ENCODE data around the gene CD82. TPM values are rescaled to one million over a fixed set of nuclear protein-coding genes. Genes with fewer than 3 reads are reported as not detected.

The CD82 gene
- polyA plus RNA-seq, 3 donors, result 40.8 to 89.0 (median 43.0) TPM

GRCh38 chr11:44580701-44581100, 15.2 kb downstream of the CD82 start:
- no peaks in the 10 kb centered on the region for H3K27me3 ChIP-seq (ENCODE audit: control insufficient read depth in 2 of 2, insufficient read depth in 2 of 2, low read length in 2 of 2)
- H3K9me3 Mint-ChIP-seq, result peaks cover 2 to 19% (median 6%) of the 10 kb centered on the region in 7 donors
- peaks cover 31% of the 10 kb centered on the region for H3K4me1 Mint-ChIP-seq
- no peak overlapping the region for H3K27ac ChIP-seq (ENCODE audit: low read depth in 1 of 2, low read length in 2 of 2)
- H3K9me3 ChIP-seq (replicated peaks in 1 of 2; ENCODE audit: control insufficient read depth in 1 of 2, insufficient read depth in 1 of 2, low read length in 2 of 2), result peaks cover 5% of the 10 kb centered on the region in 2 donors
- no peak overlapping the region for H3K4me3 ChIP-seq (replicated peaks in 1 of 3; ENCODE audit: low read depth in 2 of 3, low read length in 3 of 3)
- peaks cover 7 to 38% of the 10 kb centered on the region in 2 donors for H3K36me3 ChIP-seq (replicated peaks in 1 of 2; ENCODE audit: control insufficient read depth in 1 of 2, insufficient read depth in 2 of 2, low read length in 2 of 2)
- TF ChIP-seq CTCF (IDR thresholded peaks at IDR 0.05), result no peak
- H3K79me2 ChIP-seq (ENCODE audit: insufficient read depth, low read length), result peaks cover 63% of the 10 kb centered on the region
- H3K27me3 Mint-ChIP-seq (ENCODE audit: low read depth in 3 of 3), result peaks cover 0 to 1% (median 0%) of the 10 kb centered on the region in 3 donors
- no peak overlapping the region for H3K4me3 Mint-ChIP-seq
- H3K4me2 ChIP-seq (replicated peaks; ENCODE audit: extremely low read depth, low read length, poor library complexity, severe bottlenecking), result no peak overlapping the region
- H3K36me3 Mint-ChIP-seq, result peaks cover 46 to 48% of the 10 kb centered on the region in 2 donors
- intact Hi-C loops (cut with micrococcal nuclease), result no loop called here
- no peak for DNase-seq
- WGBS (ENCODE audit: insufficient coverage), result 63% methylated on average over 2 of the region's 2 CpGs
- no peak overlapping the region for H2AFZ ChIP-seq (ENCODE audit: insufficient read depth, low read depth, low read length, poor library complexity, severe bottlenecking)
- peaks cover 11 to 20% of the 10 kb centered on the region in 2 donors for H3K4me1 ChIP-seq (ENCODE audit: control insufficient read depth in 1 of 2, insufficient read depth in 2 of 2, low read length in 2 of 2)
- H3K27ac Mint-ChIP-seq, result peak overlapping the region in 1 of 7 donors; percentile 13
- H3K9ac ChIP-seq (ENCODE audit: insufficient read depth, low read length, poor library complexity, severe bottlenecking), result no peak overlapping the region
- peaks cover 63% of the 10 kb centered on the region for H4K20me1 ChIP-seq (ENCODE audit: insufficient read depth, low read length)

- Histone ChIP-seq H4K20me1 (ENCODE audit: insufficient read depth, low read length) (peaks cover 62% of the 10 kb centered on the region), H3K79me2 (ENCODE audit: insufficient read depth, low read length) (peaks cover 58% of the 10 kb centered on the region), H3K4me1 (ENCODE audit: control insufficient read depth in 1 of 2, insufficient read depth in 2 of 2, low read length in 2 of 2) (peaks cover 11 to 20% of the 10 kb centered on the region in 2 donors), H3K4me3 (replicated peaks in 1 of 3; ENCODE audit: low read depth in 2 of 3, low read length in 3 of 3) (no peak overlapping the region), H3K27ac (ENCODE audit: low read depth in 1 of 2, low read length in 2 of 2) (no peak overlapping the region), H3K9me3 (replicated peaks in 1 of 2; ENCODE audit: control insufficient read depth in 1 of 2, insufficient read depth in 1 of 2, low read length in 2 of 2) (peaks cover 5% of the 10 kb centered on the region in 2 donors), H2AFZ (ENCODE audit: insufficient read depth, low read depth, low read length, poor library complexity, severe bottlenecking) (no peak overlapping the region), H3K27me3 (ENCODE audit: control insufficient read depth in 2 of 2, insufficient read depth in 2 of 2, low read length in 2 of 2) (no peaks in the 10 kb centered on the region), H3K4me2 (replicated peaks; ENCODE audit: extremely low read depth, low read length, poor library complexity, severe bottlenecking) (no peak overlapping the region), H3K36me3 (replicated peaks in 1 of 2; ENCODE audit: control insufficient read depth in 1 of 2, insufficient read depth in 2 of 2, low read length in 2 of 2) (peaks cover 7 to 43% of the 10 kb centered on the region in 2 donors), H3K9ac (ENCODE audit: insufficient read depth, low read length, poor library complexity, severe bottlenecking) (no peak overlapping the region)
- H3K9me3 Mint-ChIP-seq, result peaks cover 2 to 19% (median 6%) of the 10 kb centered on the region in 7 donors
- peaks cover 45 to 48% of the 10 kb centered on the region in 2 donors for H3K36me3 Mint-ChIP-seq
- DNase-seq, result no peak
- H3K27me3 Mint-ChIP-seq (ENCODE audit: low read depth in 3 of 3), result peaks cover 0 to 1% (median 0%) of the 10 kb centered on the region in 3 donors
- no peak overlapping the region for H3K4me3 Mint-ChIP-seq
- H3K4me1 Mint-ChIP-seq, result peaks cover 27% of the 10 kb centered on the region
- H3K27ac Mint-ChIP-seq, result no peak overlapping the region
- WGBS (ENCODE audit: insufficient coverage), result 87% methylated on average over 3 of the region's 3 CpGs
- intact Hi-C loops (cut with micrococcal nuclease), result no loop called here
- no peak for TF ChIP-seq CTCF (IDR thresholded peaks at IDR 0.05)
Measured at GRCh38 chr11:44581246-44581645, 15.8 kb downstream of the CD82 start.

Data from CD14-positive monocyte (primary cell).